Pancreas (tissue), 10 donors: ENCODE measurements around the gene DENND1A. TPM values are rescaled to one million over a fixed set of nuclear protein-coding genes. Genes with fewer than 3 reads are reported as not detected.
A peak's percentile ranks its signal among the peaks of the same experiment; 100 is the strongest.

ENCODE experiments used
- ATAC-seq, 4 donors: fragments of 200-7000 bp; cut with Tn5 transposase; one replicate each; pipeline versions ENCODE4 v1.8.0 to v1.9.1; 2020; ENCODE audit warnings: mild to moderate bottlenecking in 4 of 4, moderate library complexity in 4 of 4
- DNase-seq, 6 donors: peaks; one replicate each; pipeline ENCODE4 v3.0.0-alpha.2; 2020
- FAIRE-seq: peaks from 2 replicates; lab custom pipeline; 2012; peaks lifted over from hg19 to GRCh38; lab: Jason Lieb, UNC
- H3K27ac ChIP-seq, 4 donors: fragments of 200-600 bp; sonication (generic); 1 replicate in 3 of 4; 2 replicates in 1 of 4; pipeline versions ENCODE4 v1.5.0 to v1.8.0; 2020
- H3K27me3 ChIP-seq, 4 donors: fragments of 200-600 bp; one replicate each; pipeline ENCODE4 v1.8.0; 2021
- H3K36me3 ChIP-seq, 3 donors: fragments of 200-600 bp; sonication (generic) in 1 of 3; one replicate each; pipeline versions ENCODE4 v1.5.0 to v1.8.0; 2020 to 2021
- H3K4me1 ChIP-seq, 3 donors: fragments of 200-600 bp; one replicate each; pipeline ENCODE4 v1.8.0; 2021
- H3K4me3 ChIP-seq, 4 donors: fragments of 200-600 bp; sonication (generic) in 2 of 4; one replicate each; pipeline versions ENCODE4 v1.5.0 to v1.8.0; 2020 to 2021
- H3K9me3 ChIP-seq, 4 donors: fragments of 200-600 bp; one replicate each; pipeline ENCODE4 v1.8.0; 2021
- WGBS, 2 donors: extraction: QIAGEN DNeasy Blood & Tissue Kit; methylation state at CpG; one replicate each; pipeline ENCODE4 v1.1.7; 2013; 5-methylcytosine and 5-hydroxymethylcytosine counted together
- intact Hi-C, 3 donors: fragments of 100-400 bp; cut with DNase I; formaldehyde crosslinking; loops; one replicate each; pipeline versions ENCODE4 v1.11.1 to v1.14.2; 2022
- polyA plus RNA-seq, 2 donors: library from polyadenylated mRNA; stranded (reverse); fragments of 200-250 nt; gene quantifications; one replicate each; pipeline ENCODE4 v1.2.3, GENCODE V29; 2013
- total RNA-seq, 6 donors: library from RNA; stranded (reverse); fragmentation: NEBNext Ultra II Directional in 4 of 6; extraction: Animal tissue kit (Norgen Biotek cat#: 25700) in 4 of 6; gene quantifications; one replicate each; pipeline versions ENCODE4 v1.2.1 to v1.2.4, GENCODE V29; 2021 to 2023
- TF ChIP-seq, protein P1 (sequence below), 4 donors: fragments of 200-600 bp; sonication (generic) in 3 of 4; IDR thresholded peaks; one replicate each; pipeline versions ENCODE4 v1.5.0 to v1.8.0; 2021; ENCODE audit warnings: antibody characterized with exemption in 4 of 4
- donor health status: healthy with polysubstance abuse.
- donor health status: DM: no; HTN: no; CAD: no; lungs with moderate emphysema.
- donor health status: DM: no; HTN: no; CAD: no.
- donor health status: control.
- donor health status: control.
- donor health status: Bipolar disorder and iron deficiency.
- donor health status: DM: yes; HTN: yes; CAD: no.
- donor health status: DM: no; HTN: no; CAD: no.
- donor health status: DM: no; HTN: no; CAD: no.
- donor health status: DM: yes; HTN: yes; CAD: no.

DENND1A gene
- total and polyA plus RNA-seq, 8 donors, result 4.5 to 8.3 (median 5.6) TPM

DNA sequence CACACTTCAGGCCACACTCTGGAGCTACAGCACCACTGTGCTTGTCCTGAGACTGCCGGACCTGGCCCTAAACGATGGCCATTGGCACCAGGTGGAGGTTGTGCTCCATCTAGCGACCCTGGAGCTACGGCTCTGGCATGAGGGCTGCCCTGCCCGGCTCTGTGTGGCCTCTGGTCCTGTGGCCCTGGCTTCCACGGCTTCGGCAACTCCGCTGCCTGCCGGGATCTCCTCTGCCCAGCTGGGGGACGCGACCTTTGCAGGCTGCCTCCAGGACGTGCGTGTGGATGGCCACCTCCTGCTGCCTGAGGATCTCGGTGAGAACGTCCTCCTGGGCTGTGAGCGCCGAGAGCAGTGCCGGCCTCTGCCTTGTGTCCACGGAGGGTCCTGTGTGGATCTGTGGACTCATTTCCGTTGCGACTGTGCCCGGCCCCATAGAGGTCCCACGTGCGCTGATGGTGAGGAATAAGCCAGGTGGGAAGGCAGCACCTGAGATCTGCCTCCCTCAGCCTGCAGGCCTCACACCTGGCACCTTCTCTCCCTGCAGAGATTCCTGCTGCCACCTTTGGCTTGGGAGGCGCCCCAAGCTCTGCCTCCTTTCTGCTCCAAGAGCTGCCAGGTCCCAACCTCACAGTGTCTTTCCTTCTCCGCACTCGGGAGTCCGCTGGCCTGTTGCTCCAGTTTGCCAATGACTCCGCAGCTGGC is 559.2 kb downstream of the DENND1A start:
- TF ChIP-seq, protein P1, sequence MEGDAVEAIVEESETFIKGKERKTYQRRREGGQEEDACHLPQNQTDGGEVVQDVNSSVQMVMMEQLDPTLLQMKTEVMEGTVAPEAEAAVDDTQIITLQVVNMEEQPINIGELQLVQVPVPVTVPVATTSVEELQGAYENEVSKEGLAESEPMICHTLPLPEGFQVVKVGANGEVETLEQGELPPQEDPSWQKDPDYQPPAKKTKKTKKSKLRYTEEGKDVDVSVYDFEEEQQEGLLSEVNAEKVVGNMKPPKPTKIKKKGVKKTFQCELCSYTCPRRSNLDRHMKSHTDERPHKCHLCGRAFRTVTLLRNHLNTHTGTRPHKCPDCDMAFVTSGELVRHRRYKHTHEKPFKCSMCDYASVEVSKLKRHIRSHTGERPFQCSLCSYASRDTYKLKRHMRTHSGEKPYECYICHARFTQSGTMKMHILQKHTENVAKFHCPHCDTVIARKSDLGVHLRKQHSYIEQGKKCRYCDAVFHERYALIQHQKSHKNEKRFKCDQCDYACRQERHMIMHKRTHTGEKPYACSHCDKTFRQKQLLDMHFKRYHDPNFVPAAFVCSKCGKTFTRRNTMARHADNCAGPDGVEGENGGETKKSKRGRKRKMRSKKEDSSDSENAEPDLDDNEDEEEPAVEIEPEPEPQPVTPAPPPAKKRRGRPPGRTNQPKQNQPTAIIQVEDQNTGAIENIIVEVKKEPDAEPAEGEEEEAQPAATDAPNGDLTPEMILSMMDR (IDR thresholded peaks at IDR 0.05), result no peak
- no peak for ATAC-seq
- WGBS, 2 donors, result 66 to 77% methylated on average over 29 of the region's 29 CpGs
- FAIRE-seq, result no peak
- no peak overlapping the region for H3K27ac ChIP-seq
- no peak overlapping the region for H3K4me3 ChIP-seq
- no peaks in the 10 kb centered on the region for H3K36me3 ChIP-seq
- no peaks in the 10 kb centered on the region for H3K9me3 ChIP-seq
- peak in 1 of 6 donors; percentile 55 for DNase-seq
- intact Hi-C loops, result no loop called here
- peaks cover 0 to 2% (median 0%) of the 10 kb centered on the region in 3 donors for H3K4me1 ChIP-seq
- peaks cover 0 to 22% (median 0%) of the 10 kb centered on the region in 4 donors for H3K27me3 ChIP-seq

DNA sequence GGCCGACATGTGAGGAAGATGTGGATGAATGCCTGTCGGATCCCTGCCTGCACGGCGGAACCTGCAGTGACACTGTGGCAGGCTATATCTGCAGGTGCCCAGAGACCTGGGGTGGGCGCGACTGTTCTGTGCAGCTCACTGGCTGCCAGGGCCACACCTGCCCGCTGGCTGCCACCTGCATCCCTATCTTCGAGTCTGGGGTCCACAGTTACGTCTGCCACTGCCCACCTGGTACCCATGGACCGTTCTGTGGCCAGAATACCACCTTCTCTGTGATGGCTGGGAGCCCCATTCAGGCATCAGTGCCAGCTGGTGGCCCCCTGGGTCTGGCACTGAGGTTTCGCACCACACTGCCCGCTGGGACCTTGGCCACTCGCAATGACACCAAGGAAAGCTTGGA is 559.8 kb downstream of the DENND1A start:
- DNase-seq (peak in 1 of 6 donors; percentile 43), ATAC-seq (no peak), FAIRE-seq (no peak)
- 83 to 87% methylated on average over 13 of the region's 13 CpGs for WGBS, 2 donors
- Histone ChIP-seq H3K27ac (no peak overlapping the region), H3K27me3 (peaks cover 0 to 22% (median 0%) of the 10 kb centered on the region in 4 donors), H3K4me1 (no peaks in the 10 kb centered on the region), H3K9me3 (no peaks in the 10 kb centered on the region), H3K4me3 (no peak overlapping the region), H3K36me3 (no peaks in the 10 kb centered on the region)
- intact Hi-C loops, result no loop called here
- TF ChIP-seq, protein P1 (IDR thresholded peaks at IDR 0.05), result no peak

DNA sequence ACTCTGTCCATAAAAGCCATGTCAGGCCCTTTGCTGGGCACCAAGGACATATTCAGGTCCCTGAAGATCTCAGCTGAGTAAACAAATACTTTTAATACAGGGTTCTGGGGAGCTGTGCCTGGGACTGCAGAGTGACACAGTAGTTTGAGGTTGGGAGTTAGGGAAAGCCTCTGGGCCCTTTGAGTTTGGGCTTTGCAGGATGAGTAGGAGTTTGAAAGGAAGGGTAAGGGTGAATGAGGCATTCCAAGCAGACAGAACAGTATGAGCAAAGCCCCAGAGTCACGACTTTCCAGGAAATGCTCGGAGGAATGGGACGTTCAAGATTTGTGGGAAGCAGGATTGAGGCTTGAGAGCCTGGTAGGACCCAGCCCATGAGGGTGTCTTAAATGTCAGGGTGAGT is 560.6 kb downstream of the DENND1A start:
- TF ChIP-seq, protein P1 (IDR thresholded peaks at IDR 0.05), result no peak
- H3K27ac ChIP-seq, result no peak overlapping the region
- DNase-seq (no peak), FAIRE-seq (no peak), ATAC-seq (no peak)
- no peaks in the 10 kb centered on the region for H3K4me1 ChIP-seq
- H3K27me3 ChIP-seq, result peaks cover 0 to 15% (median 0%) of the 10 kb centered on the region in 4 donors
- 61 to 73% methylated on average over 3 of the region's 3 CpGs for WGBS, 2 donors
- no peaks in the 10 kb centered on the region for H3K9me3 ChIP-seq
- intact Hi-C loops, result loop anchor here in 1 of 3 donors (10.0 kb wide), 1 partner anchor 56 kb away; no protein-coding TSS in a partner anchor
- H3K4me3 ChIP-seq, result no peak overlapping the region
- no peaks in the 10 kb centered on the region for H3K36me3 ChIP-seq

DNA sequence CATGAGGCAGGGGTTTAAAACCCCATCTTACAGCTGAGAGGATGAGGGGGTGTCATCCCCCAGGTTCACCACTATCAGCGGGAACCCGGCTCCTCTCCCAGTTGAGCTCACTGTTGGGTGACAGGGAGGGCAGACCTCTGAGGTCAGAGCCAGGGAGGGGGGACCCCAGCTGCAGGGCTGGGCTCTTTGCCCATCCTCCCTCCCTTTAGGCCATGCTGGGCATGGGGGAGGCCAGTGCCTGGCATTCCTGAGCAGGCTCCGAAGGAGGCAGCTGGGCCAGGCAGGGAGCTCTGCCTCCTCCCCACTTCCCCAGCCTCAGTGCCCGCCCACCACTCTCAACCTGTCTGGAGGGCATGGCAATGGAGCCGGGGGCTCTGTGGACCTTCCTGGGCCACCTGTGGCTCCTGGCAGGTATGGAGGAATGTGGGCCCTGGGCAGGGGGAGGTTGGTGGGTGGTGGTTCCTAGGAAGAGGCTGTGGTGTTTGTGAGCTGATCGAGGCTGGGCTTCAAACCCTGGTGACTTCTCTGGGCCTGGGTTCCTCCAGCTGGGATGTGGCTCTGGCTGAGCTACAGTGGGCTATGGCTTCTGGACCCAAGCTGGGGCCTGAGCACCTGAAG is 561.3 kb downstream of the DENND1A start:
- intact Hi-C loops, result loop anchor here in 1 of 3 donors (10.0 kb wide), 1 partner anchor 56 kb away; no protein-coding TSS in a partner anchor
- H3K36me3 ChIP-seq, result no peaks in the 10 kb centered on the region
- peak in 1 of 6 donors; percentile 47 for DNase-seq
- H3K27me3 ChIP-seq, result peaks cover 0 to 12% (median 0%) of the 10 kb centered on the region in 4 donors
- TF ChIP-seq, protein P1 (IDR thresholded peaks at IDR 0.05), result no peak
- no peak overlapping the region for H3K4me3 ChIP-seq
- H3K4me1 ChIP-seq, result no peaks in the 10 kb centered on the region
- FAIRE-seq, result no peak
- WGBS, 2 donors, result 78 to 83% methylated on average over 6 of the region's 6 CpGs
- no peak overlapping the region for H3K27ac ChIP-seq
- ATAC-seq, result no peak
- H3K9me3 ChIP-seq, result no peaks in the 10 kb centered on the region
